ENCODE measurements around the gene ANKRD40CL.

GRCh38 chr17:50770346-50770745 is 3.0 kb upstream of the ANKRD40CL start:
- TF ChIP-seq CTCF (IDR thresholded peaks at IDR 0.05) (no peak), POLR2A (IDR thresholded peaks at IDR 0.05) (no peak)
